ENCODE results near the gene PTTG1IP.

Gene PTTG1IP

GRCh38 chr21:44905016-44905727, 31.7 kb upstream of the PTTG1IP start:
- no peaks in the 10 kb centered on the region for H3K36me3 ChIP-seq
- no peak overlapping the region for H3K4me3 ChIP-seq (ENCODE audit: low read depth, low read length)
- H3K27me3 ChIP-seq, result no peaks in the 10 kb centered on the region
- H3K9me3 ChIP-seq, result no peaks in the 10 kb centered on the region
- no peaks in the 10 kb centered on the region for H3K4me1 ChIP-seq
- TF ChIP-seq CTCF (IDR thresholded peaks at IDR 0.05; ENCODE audit: low read depth, low read length), result no peak
- no peak for DNase-seq

GRCh38 chr21:44904141-44904923, 30.8 kb upstream of the PTTG1IP start:
- H3K27me3 ChIP-seq, result no peaks in the 10 kb centered on the region
- TF ChIP-seq CTCF (IDR thresholded peaks at IDR 0.05; ENCODE audit: low read depth, low read length), result no peak
- H3K4me1 ChIP-seq, result no peaks in the 10 kb centered on the region
- no peak overlapping the region for H3K4me3 ChIP-seq (ENCODE audit: low read depth, low read length)
- no peaks in the 10 kb centered on the region for H3K9me3 ChIP-seq
- no peaks in the 10 kb centered on the region for H3K36me3 ChIP-seq
- no peak for DNase-seq

- TF ChIP-seq CTCF (IDR thresholded peaks at IDR 0.05; ENCODE audit: low read depth, low read length), result no peak
- Histone ChIP-seq H3K36me3 (no peaks in the 10 kb centered on the region), H3K27me3 (no peaks in the 10 kb centered on the region), H3K9me3 (no peaks in the 10 kb centered on the region), H3K4me1 (no peaks in the 10 kb centered on the region), H3K4me3 (ENCODE audit: low read depth, low read length) (no peak overlapping the region)
- DNase-seq, result no peak
Observed at GRCh38 chr21:44903689-44904088, 30.2 kb upstream of the PTTG1IP start.

DNA sequence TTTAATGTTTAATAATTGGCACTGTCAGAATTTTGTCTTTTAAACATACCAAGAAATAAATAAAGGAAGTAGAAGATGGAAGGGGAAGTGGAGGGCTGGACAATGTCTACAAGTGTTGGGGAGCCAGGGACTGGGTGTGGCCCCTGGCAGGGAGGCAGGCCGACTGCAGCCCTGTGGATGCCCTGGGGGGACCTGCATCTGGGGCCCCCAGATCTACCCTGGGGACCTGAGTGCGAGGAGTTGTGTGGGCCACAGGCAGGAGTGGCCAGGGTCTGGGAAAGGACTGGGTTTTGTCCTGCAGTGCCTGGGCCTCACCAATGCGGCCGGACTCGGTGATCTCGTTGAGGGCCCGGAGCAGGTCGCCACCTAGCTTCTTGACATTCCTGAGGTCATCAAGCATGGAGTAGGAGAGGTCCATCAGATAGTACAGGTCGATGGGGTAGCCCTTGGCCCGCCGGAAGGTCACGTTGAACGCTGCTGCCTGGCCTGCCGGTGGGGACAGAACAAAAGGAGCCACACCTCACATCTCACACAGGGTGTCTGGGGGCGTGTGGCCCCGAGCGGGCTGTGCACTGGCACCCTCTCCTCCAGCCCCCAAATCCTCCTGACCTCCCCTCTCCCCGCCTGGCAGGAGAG, 29.7 kb upstream of the PTTG1IP start:
- no peaks in the 10 kb centered on the region for H3K36me3 ChIP-seq
- DNase-seq, result no peak
- H3K4me3 ChIP-seq (ENCODE audit: low read depth, low read length), result no peak overlapping the region
- H3K9me3 ChIP-seq, result no peaks in the 10 kb centered on the region
- H3K27me3 ChIP-seq, result no peaks in the 10 kb centered on the region
- H3K4me1 ChIP-seq, result no peaks in the 10 kb centered on the region
- no peak for TF ChIP-seq CTCF (IDR thresholded peaks at IDR 0.05; ENCODE audit: low read depth, low read length)

DNA sequence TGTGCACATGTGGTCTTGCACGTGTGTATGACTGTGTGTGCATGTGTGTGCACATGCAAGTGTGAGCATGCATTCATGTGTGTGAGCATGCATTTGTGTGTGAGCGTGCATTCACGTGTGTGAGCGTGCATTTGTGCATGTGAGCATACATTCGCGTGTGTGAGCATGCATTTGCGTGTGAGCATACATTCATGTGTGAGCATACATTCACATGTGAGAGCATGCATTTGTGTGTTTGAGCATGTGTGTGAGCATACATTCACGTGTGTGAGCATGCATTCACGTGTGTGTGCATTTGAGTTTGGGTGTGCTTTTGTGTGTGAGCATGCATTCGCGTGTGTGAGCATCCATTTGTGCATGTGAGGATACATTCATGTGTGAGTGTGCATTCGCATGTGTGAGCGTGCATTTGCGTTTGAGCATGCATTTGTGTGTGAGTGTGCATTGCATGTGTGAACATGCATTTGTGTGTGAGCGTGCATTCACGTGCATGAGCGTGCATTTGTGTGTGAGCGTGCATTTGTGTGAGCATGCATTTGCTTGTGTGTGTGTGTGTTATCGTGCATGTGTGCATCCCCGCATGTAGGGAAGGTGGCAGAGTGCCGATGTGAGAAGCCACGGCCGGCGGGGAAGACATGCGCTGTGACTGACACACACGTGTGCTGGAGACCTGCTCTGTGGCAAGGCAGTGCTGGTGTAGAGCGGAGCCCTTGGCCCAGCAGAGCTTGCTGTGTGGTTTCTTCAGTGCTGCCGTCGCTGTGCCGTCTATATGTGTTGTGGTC, 29.0 kb upstream of the PTTG1IP start:
- H3K4me1 ChIP-seq, result no peaks in the 10 kb centered on the region
- H3K27me3 ChIP-seq, result no peaks in the 10 kb centered on the region
- H3K9me3 ChIP-seq, result no peaks in the 10 kb centered on the region
- DNase-seq, result peak; percentile 0
- no peak overlapping the region for H3K4me3 ChIP-seq (ENCODE audit: low read depth, low read length)
- H3K36me3 ChIP-seq, result no peaks in the 10 kb centered on the region
- no peak for TF ChIP-seq CTCF (IDR thresholded peaks at IDR 0.05; ENCODE audit: low read depth, low read length)

Data from BE2C (cell line).